Mononuclear cell (primary cell): ENCODE data around the gene TCF12. TPM values are rescaled to one million over a fixed set of nuclear protein-coding genes. Genes with fewer than 3 reads are reported as not detected.
A peak's percentile ranks its signal among the peaks of the same experiment; 100 is the strongest.

Experiments used
- H3K27me3 ChIP-seq: 2 replicates; pipeline ENCODE4 v1.6.0; 2011; ENCODE audit warnings: low read length, control low read depth; ENCODE audit not compliant: insufficient read depth
- H3K4me1 ChIP-seq: 2 replicates; pipeline ENCODE4 v1.5.1; 2011; ENCODE audit warnings: mild to moderate bottlenecking, low read length, control low read depth; ENCODE audit not compliant: insufficient read depth
- H3K4me3 ChIP-seq: 2 replicates; pipeline ENCODE4 v1.5.1; 2011; ENCODE audit warnings: mild to moderate bottlenecking, low read length, moderate library complexity
- H3K9me3 ChIP-seq: 2 replicates; pipeline ENCODE4 v1.5.1; 2011; ENCODE audit warnings: low read depth, mild to moderate bottlenecking, control low read depth, low read length
- total RNA-seq: library from RNA; depleted of rRNA; stranded (reverse); fragments of >200 nt; gene quantifications from one replicate; pipeline ENCODE4 v1.2.3, GENCODE V29; 2012

TCF12 gene
- total RNA-seq, 1 donor = 45.8 TPM

DNA sequence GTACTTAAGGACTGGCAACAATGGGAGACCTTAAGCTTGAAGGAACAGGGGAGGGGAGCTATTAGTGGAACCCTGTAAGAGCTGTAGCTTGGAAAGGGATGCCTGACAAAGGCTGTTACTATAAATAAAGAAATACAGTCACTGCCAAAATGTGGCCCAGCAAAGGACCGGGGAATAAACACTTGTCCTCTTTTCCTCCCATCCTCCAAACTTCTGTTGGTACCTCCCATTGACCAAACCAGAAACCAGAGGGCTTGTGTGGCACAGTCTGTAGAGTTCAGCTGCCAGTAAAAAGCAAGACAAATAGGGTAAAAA lies 25.1 kb upstream of the TCF12 start:
- Histone ChIP-seq H3K4me1 (no peaks in the 10 kb centered on the region), H3K4me3 (no peak overlapping the region), H3K9me3 (no peaks in the 10 kb centered on the region), H3K27me3 (no peaks in the 10 kb centered on the region)

GRCh38 chr15:56894601-56895000 lies 23.8 kb upstream of the TCF12 start:
- Histone ChIP-seq H3K4me1 (no peaks in the 10 kb centered on the region), H3K27me3 (no peaks in the 10 kb centered on the region), H3K9me3 (no peaks in the 10 kb centered on the region), H3K4me3 (no peak overlapping the region)

GRCh38 chr15:56901931-56902330 lies 16.5 kb upstream of the TCF12 start:
- Histone ChIP-seq H3K27me3 (no peaks in the 10 kb centered on the region), H3K4me1 (no peaks in the 10 kb centered on the region), H3K9me3 (no peaks in the 10 kb centered on the region), H3K4me3 (no peak overlapping the region)

- Histone ChIP-seq H3K4me3 (no peak overlapping the region), H3K27me3 (no peaks in the 10 kb centered on the region), H3K4me1 (no peaks in the 10 kb centered on the region), H3K9me3 (no peaks in the 10 kb centered on the region)
Measured at GRCh38 chr15:56906766-56907165, 11.7 kb upstream of the TCF12 start.

GRCh38 chr15:56910801-56911200 lies 7.6 kb upstream of the TCF12 start:
- Histone ChIP-seq H3K27me3 (no peaks in the 10 kb centered on the region), H3K9me3 (no peaks in the 10 kb centered on the region), H3K4me1 (no peaks in the 10 kb centered on the region), H3K4me3 (no peak overlapping the region)

DNA sequence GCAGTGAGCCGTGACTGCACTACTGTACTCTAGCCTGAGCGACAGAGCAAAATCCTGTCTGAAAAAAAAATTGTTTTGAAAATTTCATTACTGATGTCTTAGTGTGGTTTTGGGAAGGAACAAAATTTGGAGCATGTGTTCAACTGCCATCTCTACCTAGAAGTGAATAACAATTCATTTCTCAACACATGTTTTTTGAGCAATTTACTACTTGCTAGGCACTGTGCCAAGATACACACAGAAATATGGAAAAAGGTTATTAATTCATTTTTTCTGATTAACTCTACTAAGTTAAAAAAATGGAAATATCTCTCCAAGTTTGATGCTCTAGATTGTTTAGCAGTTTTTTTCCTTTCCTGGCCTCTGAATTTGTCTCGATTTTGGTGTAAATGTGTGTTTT lies 5.2 kb upstream of the TCF12 start:
- Histone ChIP-seq H3K27me3 (no peaks in the 10 kb centered on the region), H3K4me1 (peaks cover 14% of the 10 kb centered on the region), H3K4me3 (no peak overlapping the region), H3K9me3 (no peaks in the 10 kb centered on the region)

DNA sequence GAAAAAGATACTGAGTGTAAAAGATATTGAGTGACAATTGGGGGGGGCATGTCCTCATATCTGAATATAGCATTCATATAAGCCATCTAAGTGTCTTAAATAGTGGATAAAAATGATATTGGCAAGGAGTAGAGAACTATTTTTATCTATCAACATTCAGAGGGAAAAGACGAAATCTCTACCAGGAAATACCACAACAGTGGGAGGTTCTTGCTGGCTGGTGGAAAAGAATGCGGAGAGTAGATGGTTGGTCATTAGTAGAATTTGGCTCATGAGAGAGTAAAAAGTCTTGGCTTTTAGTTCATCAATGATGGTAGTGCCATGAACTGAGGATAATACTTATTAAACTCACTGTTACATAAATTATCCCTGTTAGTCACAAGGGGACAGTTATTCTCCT lies 4.8 kb upstream of the TCF12 start:
- no peaks in the 10 kb centered on the region for H3K9me3 ChIP-seq
- no peak overlapping the region for H3K4me3 ChIP-seq
- H3K27me3 ChIP-seq = no peaks in the 10 kb centered on the region
- H3K4me1 ChIP-seq = peaks cover 14% of the 10 kb centered on the region

DNA sequence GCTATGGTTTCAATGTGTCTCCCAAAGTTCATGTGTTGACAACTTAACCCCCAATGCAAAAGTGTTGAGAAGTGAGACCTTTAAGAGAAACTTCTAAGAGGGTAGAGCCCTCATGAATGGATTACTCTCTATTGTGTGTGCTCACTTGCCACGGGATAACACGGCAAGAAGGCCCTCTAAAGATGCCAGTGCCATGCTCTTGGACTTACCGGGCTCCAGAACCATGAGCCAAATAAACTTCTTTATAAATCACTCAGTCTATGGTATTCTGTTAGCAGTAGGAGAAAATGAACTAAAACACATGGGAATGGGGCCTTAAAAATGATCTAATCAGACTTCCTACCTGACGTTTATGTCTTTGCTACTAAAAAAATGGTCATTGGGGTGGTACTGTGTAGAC lies 2.6 kb upstream of the TCF12 start:
- no peaks in the 10 kb centered on the region for H3K9me3 ChIP-seq
- H3K4me3 ChIP-seq = no peak overlapping the region
- no peaks in the 10 kb centered on the region for H3K27me3 ChIP-seq
- peaks cover 21% of the 10 kb centered on the region for H3K4me1 ChIP-seq

- no peaks in the 10 kb centered on the region for H3K27me3 ChIP-seq
- H3K4me1 ChIP-seq = peaks cover 21% of the 10 kb centered on the region
- H3K4me3 ChIP-seq = no peak overlapping the region
- no peaks in the 10 kb centered on the region for H3K9me3 ChIP-seq
Measured at GRCh38 chr15:56916825-56917477, 1.5 kb upstream of the TCF12 start.

GRCh38 chr15:56917652-56918045 lies 795 bp upstream of the TCF12 start:
- Histone ChIP-seq H3K4me3 (peak overlapping the region; percentile 84), H3K9me3 (no peaks in the 10 kb centered on the region), H3K4me1 (peaks cover 21% of the 10 kb centered on the region), H3K27me3 (no peaks in the 10 kb centered on the region)

DNA sequence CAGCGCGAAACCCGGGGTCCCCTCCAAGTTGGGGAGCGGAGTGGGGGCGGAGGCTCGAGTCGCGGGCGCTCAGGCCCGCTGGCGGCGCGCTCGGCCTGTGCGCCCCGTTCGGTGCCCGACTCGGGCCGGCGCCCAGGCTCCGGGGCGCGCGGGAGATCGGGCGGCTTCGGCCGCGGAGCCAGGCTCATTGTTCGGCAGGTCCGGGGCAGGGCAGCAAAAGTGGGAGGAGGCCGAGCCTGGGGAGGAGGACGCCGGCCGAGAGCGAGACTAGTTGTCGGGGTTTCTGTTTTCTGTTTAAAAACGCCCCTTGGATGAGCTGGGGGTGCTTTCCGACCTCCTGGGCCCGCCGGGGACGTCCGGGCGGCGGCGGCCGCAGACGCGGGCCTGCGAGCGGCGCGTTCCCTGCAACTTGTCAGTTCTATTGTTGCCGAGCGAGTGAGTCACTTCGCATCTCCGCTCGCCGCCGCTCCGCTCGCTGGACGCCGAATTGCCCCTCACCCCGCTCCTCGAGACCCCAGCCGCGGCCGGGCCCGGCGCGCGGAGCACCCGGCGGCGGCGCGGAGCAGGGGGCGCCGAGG lies 676 bp downstream of the TCF12 start:
- H3K27me3 ChIP-seq = no peaks in the 10 kb centered on the region
- peaks cover 21% of the 10 kb centered on the region for H3K4me1 ChIP-seq
- peak overlapping the region; percentile 84 for H3K4me3 ChIP-seq
- H3K9me3 ChIP-seq = no peaks in the 10 kb centered on the region

DNA sequence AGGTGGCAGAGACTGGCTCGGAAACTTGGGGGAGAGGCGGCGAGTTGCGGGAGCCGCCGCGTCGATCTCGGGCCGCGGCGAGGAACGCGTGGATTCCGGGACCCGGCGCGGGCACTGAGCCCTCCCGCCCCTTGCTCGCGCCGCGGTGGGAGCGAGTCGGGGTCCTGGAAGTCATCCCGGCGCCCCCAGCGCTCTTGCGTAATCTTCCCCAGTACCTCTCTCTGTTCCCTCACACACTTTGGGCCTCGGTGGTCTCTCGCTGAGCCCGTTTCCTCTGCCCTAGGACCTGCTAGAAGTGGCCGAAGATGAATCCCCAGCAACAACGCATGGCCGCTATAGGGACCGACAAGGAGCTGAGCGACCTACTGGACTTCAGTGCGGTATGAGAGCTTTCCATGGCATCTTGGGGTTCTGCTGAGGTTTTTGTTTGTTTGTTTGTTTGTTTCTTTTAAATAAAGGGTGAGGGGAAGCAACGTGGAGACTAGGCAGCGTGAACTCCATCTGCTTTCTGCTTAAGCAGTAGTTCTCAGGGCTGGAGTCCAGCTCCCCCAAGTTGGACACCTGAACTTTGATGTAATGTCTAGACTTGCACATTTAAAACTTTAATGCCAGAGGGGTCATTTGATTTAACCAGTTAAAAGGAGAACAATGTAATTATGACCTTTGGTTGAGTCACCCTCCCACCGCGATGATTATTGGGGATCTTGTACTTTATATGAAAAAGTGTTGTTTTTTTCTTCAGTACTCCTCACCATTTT lies 1.3 kb downstream of the TCF12 start:
- H3K4me3 ChIP-seq = peak overlapping the region; percentile 84
- H3K9me3 ChIP-seq = no peaks in the 10 kb centered on the region
- H3K27me3 ChIP-seq = no peaks in the 10 kb centered on the region
- H3K4me1 ChIP-seq = peaks cover 21% of the 10 kb centered on the region

DNA sequence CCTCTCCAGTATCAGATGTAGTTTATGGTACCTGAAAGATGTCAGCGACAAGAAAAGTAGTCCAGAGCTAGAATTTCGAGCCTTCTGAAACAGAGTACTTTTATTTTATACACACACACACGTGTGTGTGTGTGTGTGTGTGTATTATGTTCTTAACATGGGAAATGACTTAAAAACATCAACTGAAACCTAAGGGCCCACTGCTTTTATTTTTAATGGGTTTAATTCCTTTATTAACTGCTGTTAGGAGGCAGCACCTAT lies 1.9 kb downstream of the TCF12 start:
- Histone ChIP-seq H3K4me1 (peaks cover 21% of the 10 kb centered on the region), H3K4me3 (peak overlapping the region; percentile 84), H3K9me3 (no peaks in the 10 kb centered on the region), H3K27me3 (no peaks in the 10 kb centered on the region)

DNA sequence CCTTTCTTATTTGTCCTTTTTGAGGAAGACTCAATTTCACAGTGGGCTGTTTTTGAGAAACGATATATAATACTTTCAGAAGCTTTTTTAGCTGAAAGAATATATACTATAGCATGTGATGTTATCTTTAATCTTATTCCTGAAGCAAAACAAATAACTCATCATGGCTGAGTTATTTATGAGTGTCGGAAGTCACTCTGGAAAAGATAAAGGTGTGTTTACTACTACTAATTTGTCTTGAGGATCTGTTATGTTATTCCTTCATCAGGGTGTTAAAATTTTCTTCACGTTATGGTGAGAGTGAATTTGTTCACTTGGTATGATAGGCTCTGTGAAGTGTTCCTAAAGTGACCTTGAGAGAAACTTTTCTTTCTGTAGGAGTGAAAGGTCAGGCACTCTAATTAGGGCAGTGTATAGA lies 4.7 kb downstream of the TCF12 start:
- H3K27me3 ChIP-seq = no peaks in the 10 kb centered on the region
- no peaks in the 10 kb centered on the region for H3K9me3 ChIP-seq
- H3K4me1 ChIP-seq = peaks cover 7% of the 10 kb centered on the region
- H3K4me3 ChIP-seq = no peak overlapping the region

DNA sequence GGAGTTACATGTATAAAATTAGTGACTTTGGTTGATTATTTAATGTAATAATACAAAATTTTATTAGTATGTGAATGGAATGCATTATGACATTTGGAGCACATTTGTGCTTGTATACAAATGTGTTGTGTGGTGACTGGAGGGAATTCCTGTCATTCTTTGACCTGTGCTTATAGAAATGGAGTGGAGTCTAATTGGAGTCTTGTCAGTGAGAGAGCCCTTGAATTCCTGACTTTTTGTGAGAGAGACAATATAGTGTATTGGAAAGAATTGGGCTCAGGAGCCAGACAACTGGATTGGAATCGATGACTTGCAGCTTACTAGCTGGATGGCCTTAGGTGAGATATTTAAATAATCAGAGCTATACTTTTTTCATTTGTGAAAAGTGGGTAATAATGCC lies 9.4 kb downstream of the TCF12 start:
- no peaks in the 10 kb centered on the region for H3K27me3 ChIP-seq
- H3K4me1 ChIP-seq = peaks cover 8% of the 10 kb centered on the region
- H3K4me3 ChIP-seq = no peak overlapping the region
- no peaks in the 10 kb centered on the region for H3K9me3 ChIP-seq

DNA sequence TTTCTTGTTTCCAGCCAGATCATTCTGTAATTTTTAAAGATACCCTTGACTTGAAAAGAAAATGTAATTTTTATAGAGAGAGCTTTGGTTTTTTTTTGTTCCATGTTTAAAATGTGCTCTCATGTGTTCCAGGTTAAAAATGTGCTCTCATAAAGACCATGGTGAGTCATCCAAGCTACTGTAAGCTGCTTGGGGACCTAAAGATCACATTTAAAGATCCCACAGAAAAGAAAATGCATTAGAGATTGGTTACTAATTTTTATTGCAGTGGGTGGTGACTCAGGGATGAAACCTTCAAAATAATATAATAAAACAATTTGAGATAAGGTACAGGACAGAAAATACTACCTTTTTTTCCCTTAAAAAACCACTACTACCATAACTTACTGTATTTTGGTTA lies 11.0 kb downstream of the TCF12 start:
- no peaks in the 10 kb centered on the region for H3K27me3 ChIP-seq
- H3K4me3 ChIP-seq = no peak overlapping the region
- H3K9me3 ChIP-seq = no peaks in the 10 kb centered on the region
- peaks cover 8% of the 10 kb centered on the region for H3K4me1 ChIP-seq
